Activated CD4-positive, alpha-beta memory T cell treated with anti-CD3 and anti-CD28 coated beads for 36 hours (primary cell): ENCODE measurements around the gene CDK18. TPM values are rescaled to one million over a fixed set of nuclear protein-coding genes. Genes with fewer than 3 reads are reported as not detected.

ENCODE experiments used
- CTCF ChIA-PET: fragments of 350-600 bp; sonication (Branson Sonifier 250); formaldehyde crosslinking; loops from one replicate; lab custom pipeline; 2021; ENCODE audit warnings: antibody characterized with exemption, inconsistent platforms; lab: Charles Lee
- POLR2A ChIA-PET: fragments of 350-600 bp; sonication (Branson Sonifier 250); formaldehyde crosslinking; loops from one replicate; lab custom pipeline; 2021; ENCODE audit warnings: antibody characterized with exemption; lab: Charles Lee
- DNase-seq: peaks from one replicate; pipeline ENCODE4 v3.0.0-alpha.2; 2020
- H3K27ac Mint-ChIP-seq: one replicate; pipeline ENCODE4 v1.8.0; 2021; ENCODE audit warnings: mixed read lengths
- H3K27me3 Mint-ChIP-seq: one replicate; pipeline ENCODE4 v1.8.0; 2021; ENCODE audit warnings: mixed read lengths
- H3K36me3 Mint-ChIP-seq: one replicate; pipeline ENCODE4 v1.8.0; 2021; ENCODE audit warnings: mixed read lengths
- H3K4me1 Mint-ChIP-seq: one replicate; pipeline ENCODE4 v1.8.0; 2021; ENCODE audit warnings: low read depth, mixed read lengths
- H3K4me3 Mint-ChIP-seq: one replicate; pipeline ENCODE4 v1.8.0; 2021; ENCODE audit warnings: mild to moderate bottlenecking, mixed read lengths
- H3K9me3 Mint-ChIP-seq: one replicate; pipeline ENCODE4 v1.8.0; 2021; ENCODE audit warnings: mixed read lengths
- intact Hi-C: fragments of 100-400 bp; cut with micrococcal nuclease; formaldehyde crosslinking; loops from one replicate; pipeline ENCODE4 v1.15.1; 2023
- total RNA-seq, 2 experiments: library from RNA; stranded (reverse); gene quantifications; one replicate each; pipeline ENCODE4 v1.2.3, GENCODE V29; 2021

CDK18 gene
- total RNA-seq = 1 to 10 TPM; 2.5 to 2.6 TPM

GRCh38 chr1:205504311-205505075, at the start of gene CDK18:
Gene CDK18 (plus strand): TSS chr1:205504669. CDS start chr1:205523168, 18,499 bp downstream.
- H3K4me3 Mint-ChIP-seq = peak within 1 kb of the TSS; percentile 64
- no peak within 1 kb of the TSS for H3K27ac Mint-ChIP-seq
- CTCF ChIA-PET = interaction anchor here (1.0 kb wide), 1 partner anchor 20 kb away, joined by 3 read pairs; no protein-coding TSS in a partner anchor
- intact Hi-C loops = no loop called here
- H3K36me3 Mint-ChIP-seq = no peaks in the 10 kb centered on the region
- POLR2A ChIA-PET = no interaction called here
- peaks cover 8% of the 10 kb centered on the region for H3K4me1 Mint-ChIP-seq
- DNase-seq = peak; percentile 64
- peaks cover 1% of the 10 kb centered on the region for H3K27me3 Mint-ChIP-seq
- no peaks in the 10 kb centered on the region for H3K9me3 Mint-ChIP-seq

- intact Hi-C loops = no loop called here
- no peaks in the 10 kb centered on the region for H3K36me3 Mint-ChIP-seq
- ChIA-PET CTCF (interaction anchor here (0.5 to 3.0 kb wide), 2 partner anchors 31 to 709 kb away, joined by 3 to 16 read pairs; no protein-coding TSS in a partner anchor), POLR2A (no interaction called here)
- H3K27ac Mint-ChIP-seq = no peak overlapping the region
- no peak for DNase-seq
- H3K4me3 Mint-ChIP-seq = no peak overlapping the region
- H3K9me3 Mint-ChIP-seq = no peaks in the 10 kb centered on the region
- peaks cover 13% of the 10 kb centered on the region for H3K4me1 Mint-ChIP-seq
- H3K27me3 Mint-ChIP-seq = peaks cover 58% of the 10 kb centered on the region
These were observed 49.5 kb upstream of the CDK18 start for GRCh38 chr1:205454903-205455335.

GRCh38 chr1:205455581-205456382, 48.7 kb upstream of the CDK18 start, which contains the start of gene BLACAT1:
Gene BLACAT1 (minus strand): TSS chr1:205456045.
- DNase-seq = no peak
- intact Hi-C loops = no loop called here
- Mint-ChIP-seq H3K9me3 (no peaks in the 10 kb centered on the region), H3K27ac (no peak within 1 kb of the TSS), H3K27me3 (peaks cover 62% of the 10 kb centered on the region), H3K36me3 (no peaks in the 10 kb centered on the region), H3K4me3 (peak within 1 kb of the TSS; percentile 38), H3K4me1 (peaks cover 13% of the 10 kb centered on the region)
- CTCF ChIA-PET = interaction anchor here (1.4 to 3.0 kb wide), 3 partner anchors 25 to 68 kb away, joined by 3 to 16 read pairs (median 7); no protein-coding TSS in a partner anchor
- POLR2A ChIA-PET = interaction anchor here (1.1 kb wide), 1 partner anchor 15 kb away, joined by 3 read pairs; no protein-coding TSS in a partner anchor

GRCh38 chr1:205456383-205456867, 48.0 kb upstream of the CDK18 start:
- peaks cover 13% of the 10 kb centered on the region for H3K4me1 Mint-ChIP-seq
- peak overlapping the region; percentile 38 for H3K4me3 Mint-ChIP-seq
- POLR2A ChIA-PET = interaction anchor here (0.5 to 1.1 kb wide), 2 partner anchors 16 to 179 kb away, joined by 3 to 4 read pairs; no protein-coding TSS in a partner anchor
- peak; percentile 17 for DNase-seq
- CTCF ChIA-PET = interaction anchor here (1.1 to 3.0 kb wide), 4 partner anchors 25 to 120 kb away, joined by 3 to 16 read pairs (median 5); no protein-coding TSS in a partner anchor
- no peaks in the 10 kb centered on the region for H3K9me3 Mint-ChIP-seq
- H3K27me3 Mint-ChIP-seq = peaks cover 60% of the 10 kb centered on the region
- H3K27ac Mint-ChIP-seq = no peak overlapping the region
- intact Hi-C loops = no loop called here
- no peaks in the 10 kb centered on the region for H3K36me3 Mint-ChIP-seq

- Mint-ChIP-seq H3K27me3 (peaks cover 59% of the 10 kb centered on the region), H3K9me3 (no peaks in the 10 kb centered on the region)
These were observed 47.4 kb upstream of the CDK18 start for GRCh38 chr1:205456868-205457745.

GRCh38 chr1:205458777-205459566, 45.5 kb upstream of the CDK18 start:
- ChIA-PET CTCF (interaction anchor here (0.7 to 1.0 kb wide), 2 partner anchors 27 to 28 kb away, joined by 3 read pairs; no protein-coding TSS in a partner anchor), POLR2A (no interaction called here)
- Mint-ChIP-seq H3K27ac (no peak overlapping the region), H3K4me1 (peaks cover 13% of the 10 kb centered on the region), H3K9me3 (no peaks in the 10 kb centered on the region), H3K36me3 (no peaks in the 10 kb centered on the region), H3K4me3 (no peak overlapping the region), H3K27me3 (peaks cover 45% of the 10 kb centered on the region)
- intact Hi-C loops = no loop called here
- DNase-seq = peak; percentile 64

More at GRCh38 chr1:205456868-205457745, 47.4 kb upstream of the CDK18 start:
- H3K36me3 Mint-ChIP-seq = no peaks in the 10 kb centered on the region
- H3K4me1 Mint-ChIP-seq = peaks cover 13% of the 10 kb centered on the region
- no peak overlapping the region for H3K27ac Mint-ChIP-seq
- ChIA-PET CTCF (interaction anchor here (1.1 to 3.0 kb wide), 4 partner anchors 26 to 121 kb away, joined by 3 to 16 read pairs (median 5); no protein-coding TSS in a partner anchor), POLR2A (interaction anchor here (0.5 to 1.1 kb wide), 2 partner anchors 16 to 178 kb away, joined by 3 to 4 read pairs; no protein-coding TSS in a partner anchor)
- intact Hi-C loops = no loop called here
- H3K4me3 Mint-ChIP-seq = no peak overlapping the region
- DNase-seq = no peak

GRCh38 chr1:205465392-205465791, 39.1 kb upstream of the CDK18 start:
- CTCF ChIA-PET = no interaction called here

GRCh38 chr1:205466595-205467220, 37.8 kb upstream of the CDK18 start:
- intact Hi-C loops = no loop called here
- H3K27me3 Mint-ChIP-seq = peaks cover 15% of the 10 kb centered on the region
- no peaks in the 10 kb centered on the region for H3K36me3 Mint-ChIP-seq
- CTCF ChIA-PET = interaction anchor here (1.5 kb wide), 1 partner anchor 19 kb away, joined by 13 read pairs; no protein-coding TSS in a partner anchor
- POLR2A ChIA-PET = no interaction called here
- no peaks in the 10 kb centered on the region for H3K9me3 Mint-ChIP-seq
- no peak for DNase-seq
- no peak overlapping the region for H3K27ac Mint-ChIP-seq
- no peak overlapping the region for H3K4me3 Mint-ChIP-seq
- no peaks in the 10 kb centered on the region for H3K4me1 Mint-ChIP-seq

More at GRCh38 chr1:205465392-205465791, 39.1 kb upstream of the CDK18 start:
- Mint-ChIP-seq H3K27me3 (peaks cover 17% of the 10 kb centered on the region), H3K9me3 (no peaks in the 10 kb centered on the region), H3K36me3 (no peaks in the 10 kb centered on the region), H3K27ac (no peak overlapping the region), H3K4me3 (no peak overlapping the region), H3K4me1 (no peaks in the 10 kb centered on the region)
- no peak for DNase-seq
- POLR2A ChIA-PET = no interaction called here
- intact Hi-C loops = no loop called here

- ChIA-PET CTCF (interaction anchor here (1.6 to 10.3 kb wide), 2 partner anchors 17 to 116 kb away, joined by 4 to 75 read pairs; no protein-coding TSS in a partner anchor), POLR2A (no interaction called here)
- Mint-ChIP-seq H3K4me3 (no peak overlapping the region), H3K36me3 (peaks cover 7% of the 10 kb centered on the region), H3K4me1 (no peaks in the 10 kb centered on the region), H3K27me3 (peaks cover 40% of the 10 kb centered on the region), H3K9me3 (peaks cover 7% of the 10 kb centered on the region), H3K27ac (no peak overlapping the region)
- intact Hi-C loops = no loop called here
- no peak for DNase-seq
These were observed 34.3 kb upstream of the CDK18 start for GRCh38 chr1:205470131-205470530.
